Prostate gland (tissue), 2 donors: ENCODE data around the gene NCOA5. TPM values are rescaled to one million over a fixed set of nuclear protein-coding genes. Genes with fewer than 3 reads are reported as not detected.
"Not testable (repeated sequence)": the region's sequence is repeated elsewhere in the genome, so short reads cannot be mapped to it uniquely, and the experiment has no call there.

ENCODE experiments used
- DNase-seq: peaks from one replicate; pipeline ENCODE4 v3.0.0-alpha.2; 2019; ENCODE audit warnings: low spot score
- H3K27ac ChIP-seq, 2 donors: fragments of 200-600 bp; sonication (generic); 2 replicates each; pipeline ENCODE4 v1.5.1; 2017 to 2019
- H3K27me3 ChIP-seq: fragments of 200-600 bp; sonication (generic); replicated peaks from 2 replicates; pipeline ENCODE4 v1.5.1; 2019; ENCODE audit not compliant: insufficient read depth
- H3K36me3 ChIP-seq, 2 donors: fragments of 200-600 bp; sonication (generic); 1 replicate in 1 of 2; 2 replicates in 1 of 2; pipeline versions ENCODE4 v1.5.1 to v1.8.1; 2017 to 2019
- H3K4me1 ChIP-seq: fragments of 200-600 bp; sonication (generic); replicated peaks from 2 replicates; pipeline ENCODE4 v1.5.1; 2019
- H3K4me3 ChIP-seq, 2 donors: fragments of 200-600 bp; sonication (generic); 2 replicates each; pipeline ENCODE4 v1.5.1; 2017 to 2019
- H3K9me3 ChIP-seq: fragments of 200-600 bp; sonication (generic); 2 replicates; pipeline ENCODE4 v1.5.1; 2017
- CTCF ChIP-seq, 4 experiments: fragments of 200-600 bp in 2 of 4; fragments of 450-650 bp in 2 of 4; sonication (generic) in 2 of 4; IDR thresholded peaks; 1 replicate in 3 of 4; 2 replicates in 1 of 4; pipeline ENCODE4 v1.5.1; 2016 to 2019; ENCODE audit warnings: antibody characterized with exemption in 4 of 4, mild to moderate bottlenecking in 2 of 4, moderate library complexity in 2 of 4
- POLR2A ChIP-seq: fragments of 450-650 bp; IDR thresholded peaks from one replicate; pipeline ENCODE4 v1.6.1; 2016; ENCODE audit warnings: antibody characterized with exemption, mild to moderate bottlenecking
- POLR2AphosphoS5 ChIP-seq: sonication (generic); formaldehyde crosslinking; IDR thresholded peaks from one replicate; pipeline ENCODE4 v1.6.1; 2017; ENCODE audit warnings: antibody characterized with exemption
- WGBS: methylation state at CpG from one replicate; pipeline ENCODE4 v1.1.5; 2018; 5-methylcytosine and 5-hydroxymethylcytosine counted together
- intact Hi-C: fragments of 100-400 bp; cut with DNase I; formaldehyde crosslinking; loops from one replicate; pipeline ENCODE4 v1.14.2; 2022
- total RNA-seq, 2 donors: library from RNA; depleted of rRNA; stranded (reverse); fragments of >200 nt; gene quantifications; one replicate each; pipeline ENCODE4 v1.1.0, GENCODE V29; 2016

The NCOA5 gene
- total RNA-seq, 2 donors from 2014 or later, result 41.0 to 50.6 TPM

DNA sequence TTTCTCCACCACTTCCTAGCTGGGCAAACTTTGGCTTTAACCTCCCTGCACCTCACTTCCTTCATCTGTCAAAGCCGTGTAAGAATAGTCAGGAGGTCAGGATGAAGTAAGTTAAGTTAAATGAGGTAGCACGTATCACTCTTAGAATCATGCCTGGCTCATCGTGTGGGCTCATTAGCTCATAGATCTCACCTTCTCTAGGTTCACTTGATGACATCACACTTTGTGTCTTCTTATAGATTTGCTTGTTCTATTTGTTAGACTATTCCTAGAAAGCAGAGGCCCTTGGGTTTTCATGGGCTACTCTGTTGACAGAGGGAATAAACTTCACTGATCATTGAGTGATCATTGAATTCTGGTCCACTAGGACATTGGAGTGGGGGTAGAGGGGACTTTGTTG is 12.2 kb upstream of the NCOA5 start:
- TF ChIP-seq POLR2A (no peak), POLR2AphosphoS5 (no peak), CTCF (IDR thresholded peaks at IDR 0.05) (no peak)
- peaks cover 3% of the 10 kb centered on the region for H3K27me3 ChIP-seq
- WGBS, result 87% methylated on average over 3 of the region's 3 CpGs

DNA sequence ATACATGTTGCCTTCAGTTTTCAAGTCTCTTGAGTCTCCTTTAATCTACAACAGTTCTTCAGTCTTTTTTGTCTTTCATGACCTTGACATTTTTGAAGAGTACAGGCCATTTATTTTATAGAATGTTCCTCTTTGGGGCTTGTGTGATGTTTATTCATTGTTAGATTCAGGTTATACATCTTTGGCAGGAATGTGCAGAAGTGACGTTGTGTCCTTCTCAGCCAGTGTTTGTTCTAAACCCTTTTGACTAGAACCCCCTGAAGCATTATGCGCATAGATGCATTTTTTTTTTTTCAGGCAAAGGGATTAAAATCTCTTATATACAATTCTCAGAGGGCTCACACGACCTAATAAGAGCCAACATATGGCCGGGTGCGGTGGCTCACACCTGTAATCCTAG is 11.2 kb upstream of the NCOA5 start:
- intact Hi-C loops, result no loop called here
- TF ChIP-seq POLR2AphosphoS5 (no peak), CTCF (IDR thresholded peaks at IDR 0.05) (no peak), POLR2A (no peak)
- Histone ChIP-seq H3K27ac (no peak overlapping the region), H3K9me3 (no peaks in the 10 kb centered on the region), H3K4me3 (no peak overlapping the region), H3K4me1 (no peaks in the 10 kb centered on the region), H3K36me3 (no peaks in the 10 kb centered on the region), H3K27me3 (peaks cover 3% of the 10 kb centered on the region)
- 80% methylated on average over 5 of the region's 5 CpGs for whole genome bisulfite sequencing
- no peak for DNase-seq

More for the DNA sequence above, 12.2 kb upstream of the NCOA5 start:
- Histone ChIP-seq H3K4me1 (no peaks in the 10 kb centered on the region), H3K36me3 (no peaks in the 10 kb centered on the region), H3K9me3 (no peaks in the 10 kb centered on the region), H3K4me3 (no peak overlapping the region), H3K27ac (no peak overlapping the region)
- DNase-seq, result no peak
- intact Hi-C loops, result no loop called here

GRCh38 chr20:46100444-46100843 is 10.7 kb upstream of the NCOA5 start:
- H3K36me3 ChIP-seq, H3K27me3 ChIP-seq, H3K4me1 ChIP-seq, H3K4me3 ChIP-seq, intact Hi-C loops, H3K27ac ChIP-seq, DNase-seq, H3K9me3 ChIP-seq: not testable (repeated sequence)
- 84% methylated on average over 7 of the region's 7 CpGs for WGBS

DNA sequence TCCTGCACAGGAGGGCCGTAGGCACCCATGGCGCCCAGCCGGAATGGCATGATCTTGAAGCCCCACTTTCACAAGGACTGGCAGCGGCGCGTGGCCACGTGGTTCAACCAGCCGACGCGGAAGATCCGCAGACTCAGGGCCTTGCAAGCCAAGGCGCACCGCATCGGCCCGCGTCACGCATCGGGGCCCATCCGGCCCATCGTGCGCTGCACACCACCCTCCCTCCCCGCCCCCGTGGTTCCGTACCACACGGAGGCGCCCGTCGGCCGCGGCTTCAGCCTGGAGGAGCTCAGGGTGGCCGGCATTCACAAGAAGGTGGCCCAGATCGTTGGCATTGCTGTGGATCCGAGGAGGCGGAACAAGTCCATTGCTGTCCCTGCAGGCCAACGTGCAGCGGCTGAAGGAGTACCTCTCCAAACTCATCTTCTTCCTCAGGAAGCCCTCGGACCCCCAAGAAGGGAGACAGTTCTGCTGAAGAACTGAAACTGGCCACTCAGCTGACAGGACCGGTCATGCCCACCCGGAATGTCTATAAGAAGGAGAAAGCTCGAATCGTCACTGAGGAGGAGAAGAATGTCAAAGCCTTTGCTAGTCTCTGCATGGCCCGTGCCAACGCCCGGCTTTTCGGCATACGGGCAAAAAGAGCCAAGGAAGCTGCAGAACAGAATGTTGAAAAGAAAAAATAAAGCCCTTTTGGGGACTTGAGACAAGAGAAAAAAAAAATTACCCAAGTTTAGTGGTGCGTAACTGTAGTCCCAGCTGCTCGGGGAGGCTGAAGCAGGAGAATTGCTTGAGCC is 9.9 kb upstream of the NCOA5 start:
- Histone ChIP-seq H3K9me3 (no peaks in the 10 kb centered on the region), H3K4me1 (no peaks in the 10 kb centered on the region), H3K4me3 (no peak overlapping the region), H3K27me3 (peaks cover 3% of the 10 kb centered on the region), H3K27ac (no peak overlapping the region), H3K36me3 (no peaks in the 10 kb centered on the region)
- TF ChIP-seq POLR2AphosphoS5 (no peak), POLR2A (no peak), CTCF (IDR thresholded peaks at IDR 0.05) (no peak)
- intact Hi-C loops, result no loop called here
- WGBS, result 38% methylated on average over 22 of the region's 48 CpGs
- DNase-seq, result no peak

DNA sequence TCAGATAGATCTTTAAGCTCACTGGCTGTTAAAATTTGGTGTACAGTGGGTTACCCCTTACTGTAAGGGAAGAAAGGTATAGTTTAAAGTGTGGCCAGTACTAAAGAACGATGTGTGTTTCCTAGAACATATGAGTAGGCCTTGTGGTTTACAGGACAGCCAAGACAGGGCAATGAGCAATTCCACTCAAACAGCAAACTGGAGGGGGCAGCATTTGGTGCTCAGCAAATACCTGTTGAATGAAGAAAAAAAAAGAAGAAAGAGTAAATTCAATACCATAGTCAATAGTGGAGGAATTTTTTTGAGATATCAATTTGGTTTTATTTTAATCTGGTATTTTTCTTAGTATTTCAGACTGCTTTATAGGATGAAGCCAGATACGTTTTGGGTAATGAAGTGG is 3.8 kb upstream of the NCOA5 start:
- no peak for TF ChIP-seq CTCF (IDR thresholded peaks at IDR 0.05)
- no peak for TF ChIP-seq POLR2A
- TF ChIP-seq POLR2AphosphoS5, result no peak
- no peak overlapping the region for H3K4me3 ChIP-seq
- H3K9me3 ChIP-seq, result no peaks in the 10 kb centered on the region
- DNase-seq, result no peak
- WGBS, result 76% methylated on average over 2 of the region's 2 CpGs
- H3K36me3 ChIP-seq, result no peaks in the 10 kb centered on the region
- no peaks in the 10 kb centered on the region for H3K4me1 ChIP-seq
- H3K27ac ChIP-seq, result no peak overlapping the region
- no peaks in the 10 kb centered on the region for H3K27me3 ChIP-seq
- intact Hi-C loops, result no loop called here

GRCh38 chr20:46091622-46092535 is 2.1 kb upstream of the NCOA5 start:
- DNase-seq, H3K4me1 ChIP-seq, H3K4me3 ChIP-seq, H3K27ac ChIP-seq, H3K27me3 ChIP-seq, H3K36me3 ChIP-seq, intact Hi-C loops, H3K9me3 ChIP-seq: not testable (repeated sequence)
- WGBS, result 97% methylated on average over 52 of the region's 52 CpGs
